Measurements from ENCODE around the gene WNK2.

DNA sequence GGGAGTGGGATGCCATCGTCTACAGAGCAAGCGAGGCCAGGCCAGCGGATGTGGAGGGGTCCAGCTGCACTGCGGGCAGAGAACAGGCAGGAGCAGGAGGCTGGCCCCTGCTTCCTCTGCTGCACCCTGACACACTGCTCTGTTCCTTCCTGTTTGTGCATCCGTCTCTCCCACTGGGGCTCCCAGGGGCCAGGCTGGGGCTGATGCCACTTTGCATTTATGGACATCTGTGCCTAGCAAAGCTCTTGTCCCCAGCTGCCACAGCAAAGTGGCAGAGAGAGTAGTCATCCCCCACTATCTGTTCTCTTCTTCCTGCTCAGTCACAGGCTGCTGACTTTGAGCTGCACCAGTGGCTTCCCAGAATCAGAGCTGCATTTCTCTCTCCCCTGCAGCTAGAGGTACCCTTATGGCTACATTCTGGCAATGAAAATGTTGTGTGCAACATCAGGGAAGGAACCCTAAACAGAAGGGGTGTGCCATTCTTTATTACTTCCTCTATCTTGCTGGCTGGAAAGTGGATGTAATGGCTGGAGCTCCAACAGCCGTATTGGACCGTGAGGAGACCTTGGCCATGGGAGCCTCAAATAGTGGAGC lies 45.7 kb upstream of the WNK2 start:
- TF ChIP-seq CTCF (IDR thresholded peaks at IDR 0.05; ENCODE audit: low read depth, low read length, poor library complexity, severe bottlenecking) (no peak), EZH2phosphoT487 (IDR thresholded peaks at IDR 0.05; ENCODE audit: borderline replicate concordance, low read length) (no peak)

Measured in DOHH2 (cell line).